Smooth muscle cell of the brain vasculature (primary cell): ENCODE measurements around the gene PTPRJ.

Source experiments
- DNase-seq: peaks from one replicate; pipeline ENCODE4 v3.0.0-alpha.2; 2012; ENCODE audit warnings: low read depth, low spot score

The PTPRJ gene

GRCh38 chr11:47967577-47968525, 12.5 kb upstream of the PTPRJ start:
- DNase-seq, result no peak

GRCh38 chr11:47969401-47969800, 11.0 kb upstream of the PTPRJ start:
- no peak for DNase-seq

GRCh38 chr11:47971501-47971900, 8.9 kb upstream of the PTPRJ start:
- DNase-seq, result no peak

- no peak for DNase-seq
These were observed 7.2 kb upstream of the PTPRJ start for GRCh38 chr11:47973173-47973572.

GRCh38 chr11:47976931-47977330, 3.4 kb upstream of the PTPRJ start:
- no peak for DNase-seq

GRCh38 chr11:47977623-47978022, 2.7 kb upstream of the PTPRJ start:
- no peak for DNase-seq

GRCh38 chr11:47979378-47980087, 826 bp upstream of the PTPRJ start:
- DNase-seq, result no peak

- no peak for DNase-seq
These were observed 705 bp downstream of the PTPRJ start for GRCh38 chr11:47980907-47981621.

- no peak for DNase-seq
These were observed 1.5 kb downstream of the PTPRJ start for GRCh38 chr11:47981667-47982404.

GRCh38 chr11:47982616-47983015, 2.3 kb downstream of the PTPRJ start:
- no peak for DNase-seq

- no peak for DNase-seq
These were observed 3.4 kb downstream of the PTPRJ start for GRCh38 chr11:47983464-47984397.

- no peak for DNase-seq
These were observed 5.9 kb downstream of the PTPRJ start for GRCh38 chr11:47986219-47986618.

GRCh38 chr11:47986742-47987141, 6.4 kb downstream of the PTPRJ start:
- DNase-seq, result no peak

- DNase-seq, result no peak
These were observed 7.0 kb downstream of the PTPRJ start for GRCh38 chr11:47987310-47987709.

- DNase-seq, result no peak
These were observed 7.4 kb downstream of the PTPRJ start for GRCh38 chr11:47987781-47988180.

- no peak for DNase-seq
These were observed 9.4 kb downstream of the PTPRJ start for GRCh38 chr11:47989779-47990178.

- no peak for DNase-seq
These were observed 11.0 kb downstream of the PTPRJ start for GRCh38 chr11:47991266-47991830.

- no peak for DNase-seq
These were observed 11.5 kb downstream of the PTPRJ start for GRCh38 chr11:47991894-47992293.

GRCh38 chr11:47992959-47993820, 12.8 kb downstream of the PTPRJ start:
- DNase-seq, result no peak
